Urothelium cell line (cell line): ENCODE results near the gene LHFPL6.
A peak's percentile ranks its signal among the peaks of the same experiment; 100 is the strongest.

Experiments
- DNase-seq: peaks from one replicate; pipeline ENCODE4 v3.0.0; 2011; ENCODE audit warnings: low spot score, mixed read lengths
- FAIRE-seq: peaks from 2 replicates; lab custom pipeline; 2011; peaks lifted over from hg19 to GRCh38; lab: Jason Lieb, UNC

Gene LHFPL6

GRCh38 chr13:39596685-39597084 lies 6.3 kb downstream of the LHFPL6 start:
- DNase-seq = no peak

DNA sequence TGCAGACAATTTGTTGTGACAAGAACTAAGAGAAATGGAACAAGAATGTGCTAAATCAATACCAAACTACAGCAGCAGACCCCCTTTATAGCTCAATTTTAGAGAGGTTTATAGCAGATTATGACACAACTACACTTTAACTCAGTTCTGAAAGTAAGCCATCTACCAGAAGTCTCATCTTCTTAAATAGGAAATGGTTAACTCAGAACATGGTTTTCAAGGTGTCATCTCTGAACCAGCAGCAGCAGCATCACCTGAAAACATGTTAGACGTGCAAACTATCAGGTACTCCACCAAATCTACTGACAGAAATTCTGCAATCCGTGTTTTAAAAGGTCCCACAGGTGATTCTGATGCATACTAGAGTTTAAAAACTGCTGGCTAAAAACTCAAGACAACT lies 6.8 kb downstream of the LHFPL6 start:
- no peak for DNase-seq
- FAIRE-seq = no peak

More at GRCh38 chr13:39596685-39597084, 6.3 kb downstream of the LHFPL6 start:
- FAIRE-seq = no peak

DNA sequence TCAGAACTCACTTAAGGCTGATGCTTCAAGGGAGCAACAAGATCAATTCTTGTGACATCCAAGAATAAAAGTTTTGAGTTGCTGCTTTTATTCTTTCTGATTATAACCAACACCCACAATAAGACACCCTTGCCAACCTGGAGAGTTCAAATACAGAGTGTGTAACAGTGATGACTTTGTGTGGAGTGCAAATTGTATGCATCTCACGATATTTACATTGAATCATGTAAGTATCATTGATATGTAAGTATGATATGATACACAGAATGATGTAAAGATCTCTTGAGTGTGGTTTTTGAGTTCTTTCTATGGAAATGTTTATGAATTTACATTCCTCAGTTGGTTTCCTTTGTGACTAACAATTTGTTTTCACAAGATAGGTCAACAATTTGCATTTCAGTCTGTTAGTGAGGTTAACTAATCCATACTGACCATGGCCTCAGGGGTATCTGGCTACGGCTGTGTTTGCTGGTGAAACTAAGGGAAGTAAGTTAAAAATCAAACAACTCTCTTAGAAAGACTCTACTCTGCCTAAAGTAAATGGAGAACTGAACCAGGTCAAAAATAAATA lies 12.4 kb downstream of the LHFPL6 start:
- no peak for FAIRE-seq
- no peak for DNase-seq

GRCh38 chr13:39588384-39588783 lies 14.6 kb downstream of the LHFPL6 start:
- DNase-seq = no peak
- no peak for FAIRE-seq

GRCh38 chr13:39587939-39588338 lies 15.1 kb downstream of the LHFPL6 start:
- FAIRE-seq = no peak

DNA sequence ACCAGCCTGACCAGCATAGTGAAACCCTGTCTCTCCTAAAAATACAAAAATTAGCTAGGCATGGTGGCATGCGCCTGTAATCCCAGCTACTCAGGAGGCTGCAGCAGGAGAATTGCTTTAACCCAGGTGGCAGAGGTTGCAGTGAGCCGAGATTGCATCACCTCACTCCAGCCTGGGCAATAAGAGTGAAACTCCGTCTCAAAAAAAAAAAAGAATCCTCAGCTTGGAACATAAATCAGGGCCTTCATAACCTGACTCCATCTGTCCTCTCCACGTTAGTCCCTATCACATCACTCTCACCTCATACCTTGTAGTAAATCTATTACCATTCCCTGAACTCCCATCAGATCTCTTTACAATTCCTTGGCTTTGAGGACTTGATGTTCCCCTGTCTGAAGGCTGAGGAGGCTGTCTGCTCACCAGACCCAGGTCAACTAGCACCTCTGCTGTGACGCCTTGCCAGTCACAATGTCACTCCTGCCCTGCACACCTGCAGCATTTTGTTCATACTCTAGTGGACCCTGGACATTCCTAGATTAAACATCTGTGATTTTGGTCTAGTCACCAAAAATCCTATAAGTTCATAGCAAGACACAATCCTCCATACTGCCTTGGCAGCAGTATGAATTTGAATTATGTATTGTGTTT lies 15.9 kb downstream of the LHFPL6 start:
- no peak for DNase-seq
- FAIRE-seq = no peak

More at GRCh38 chr13:39587939-39588338, 15.1 kb downstream of the LHFPL6 start:
- no peak for DNase-seq

- DNase-seq (no peak), FAIRE-seq (no peak)
Observed at GRCh38 chr13:39586151-39586550, 16.8 kb downstream of the LHFPL6 start.

- FAIRE-seq = no peak
- DNase-seq = no peak
Observed at GRCh38 chr13:39585219-39585618, 17.8 kb downstream of the LHFPL6 start.

GRCh38 chr13:39580881-39581575 lies 22.0 kb downstream of the LHFPL6 start:
- FAIRE-seq = no peak

DNA sequence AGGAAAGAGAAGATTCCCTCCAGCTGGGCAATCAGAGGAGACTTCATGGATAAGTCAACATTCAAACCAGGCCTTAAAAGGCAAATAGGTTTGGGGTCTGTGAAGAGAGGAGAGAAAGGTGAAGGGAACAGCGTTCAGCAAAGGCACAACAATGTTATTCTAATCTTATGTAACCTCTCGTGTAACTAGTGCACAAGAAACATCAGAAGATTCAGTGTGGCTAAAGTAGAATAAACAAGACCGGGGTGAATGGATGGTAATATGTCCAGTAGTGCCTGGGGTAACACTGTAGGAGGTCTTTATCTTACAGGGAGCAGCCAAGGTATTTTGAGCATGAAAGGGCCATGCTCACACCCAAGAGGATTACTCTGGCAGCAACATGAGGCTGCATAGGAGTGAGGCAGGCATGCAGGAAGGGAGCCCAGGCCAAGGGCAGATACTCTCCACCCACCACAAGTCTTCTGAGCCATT lies 24.1 kb downstream of the LHFPL6 start:
- FAIRE-seq (no peak), DNase-seq (no peak)

More at GRCh38 chr13:39580881-39581575, 22.0 kb downstream of the LHFPL6 start:
- no peak for DNase-seq

DNA sequence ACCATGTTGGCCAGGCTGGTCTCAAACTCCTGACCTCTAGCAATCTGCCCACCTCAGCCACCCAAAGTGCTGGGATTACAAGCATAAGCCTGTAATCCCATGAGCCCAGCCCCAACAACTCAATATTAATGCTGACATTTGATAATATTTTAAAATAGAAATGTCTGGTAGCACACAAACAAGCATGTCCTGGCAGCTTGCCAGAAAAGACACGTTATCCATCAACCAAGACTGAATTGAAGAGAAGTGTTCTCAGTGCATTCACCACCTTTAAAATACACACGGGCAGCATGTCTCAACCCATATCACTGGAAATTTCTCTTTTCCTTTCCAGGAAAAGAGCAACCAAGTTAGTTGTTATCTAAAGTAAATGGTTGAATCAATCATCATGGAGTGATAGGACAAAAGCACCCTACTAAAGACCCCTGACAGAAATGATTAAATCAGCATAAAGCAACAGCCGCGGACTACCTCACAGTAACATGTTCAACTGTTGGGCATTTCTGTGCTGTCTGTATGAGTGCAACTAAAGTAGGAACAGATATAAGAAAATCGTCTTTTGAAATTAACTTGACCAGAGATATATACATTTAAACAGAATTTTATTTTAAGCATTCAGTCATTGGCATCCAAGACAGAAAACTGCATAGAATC lies 25.0 kb downstream of the LHFPL6 start:
- DNase-seq (no peak), FAIRE-seq (no peak)

- no peak for DNase-seq
- FAIRE-seq = no peak
Observed at GRCh38 chr13:39577203-39577602, 25.8 kb downstream of the LHFPL6 start.

DNA sequence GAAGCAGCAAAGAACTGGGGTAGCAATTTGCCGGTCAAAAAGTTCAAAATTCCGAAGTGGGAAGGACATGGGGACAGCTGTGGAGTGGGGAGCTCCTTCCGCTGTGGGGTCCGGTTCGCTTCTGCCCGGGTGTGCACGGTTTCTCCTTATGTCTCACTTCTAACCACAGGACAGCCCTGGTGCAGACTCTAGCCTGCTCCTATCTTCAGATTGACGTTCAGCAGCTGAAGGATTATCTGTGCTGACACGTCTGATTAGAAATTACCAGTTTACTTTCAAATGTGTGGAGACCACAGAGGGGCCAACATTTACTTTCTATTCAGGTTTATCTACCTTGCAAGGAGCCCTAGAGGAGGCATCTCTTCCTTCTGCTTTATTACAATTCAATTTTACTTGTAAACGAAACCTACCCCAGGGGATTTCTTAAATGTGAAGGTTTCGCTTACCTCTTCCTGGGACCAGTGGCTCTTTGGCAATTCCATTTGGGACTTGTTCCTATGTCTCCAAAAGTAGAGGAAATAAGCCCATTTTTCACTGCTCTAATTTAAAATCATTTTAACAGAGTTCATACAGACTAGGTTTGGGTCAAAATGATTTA lies 27.3 kb downstream of the LHFPL6 start:
- no peak for FAIRE-seq
- no peak for DNase-seq

DNA sequence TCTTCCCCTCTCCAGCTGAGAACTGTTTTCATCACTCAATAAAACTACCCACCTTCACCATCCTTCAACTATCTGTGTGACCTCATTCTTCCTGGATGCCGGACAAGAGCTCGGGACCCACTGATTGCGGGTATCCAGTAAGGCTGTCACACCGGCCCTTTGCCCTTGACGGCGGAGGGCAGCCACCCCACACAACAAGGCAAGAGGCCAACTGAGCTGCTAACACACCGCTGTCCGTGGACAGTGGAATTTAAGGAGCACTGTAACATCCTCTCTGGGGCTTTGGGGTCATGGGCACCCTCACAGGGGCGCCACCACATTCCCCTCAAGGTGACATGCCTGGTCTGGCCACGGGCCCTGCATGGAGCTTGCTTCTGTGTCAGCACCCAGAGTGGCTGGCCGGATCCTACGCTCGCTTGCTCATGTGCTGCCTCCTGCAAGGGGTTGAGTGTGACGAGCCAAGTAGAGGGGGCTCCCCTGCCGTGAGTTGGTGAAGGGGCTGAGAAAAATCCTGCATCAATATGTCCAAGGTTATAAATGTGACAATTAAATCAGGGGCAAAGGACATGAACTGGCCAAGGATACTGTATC lies 31.4 kb downstream of the LHFPL6 start:
- FAIRE-seq (no peak), DNase-seq (no peak)

DNA sequence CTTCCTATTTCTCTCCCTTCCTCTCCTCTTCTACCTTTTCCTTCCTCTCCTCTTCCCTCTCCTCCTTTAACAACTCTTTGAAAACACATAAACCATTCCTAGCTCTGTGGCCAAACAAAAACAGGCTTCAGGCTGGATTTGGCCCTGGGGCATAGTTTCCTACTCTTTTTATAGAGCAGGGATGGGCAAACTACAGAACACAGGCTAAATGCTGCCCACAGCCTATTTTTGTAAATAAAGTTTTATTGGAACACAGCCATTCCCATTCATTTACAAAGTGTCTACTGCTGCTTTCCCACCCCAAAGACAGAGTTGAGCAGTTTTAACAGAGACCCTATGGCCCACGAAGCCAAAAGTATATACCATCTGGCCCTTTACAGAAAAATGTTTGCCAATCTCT lies 35.4 kb downstream of the LHFPL6 start:
- DNase-seq = no peak
- no peak for FAIRE-seq

- no peak for DNase-seq
- no peak for FAIRE-seq
Observed at GRCh38 chr13:39566216-39566869, 36.6 kb downstream of the LHFPL6 start.

DNA sequence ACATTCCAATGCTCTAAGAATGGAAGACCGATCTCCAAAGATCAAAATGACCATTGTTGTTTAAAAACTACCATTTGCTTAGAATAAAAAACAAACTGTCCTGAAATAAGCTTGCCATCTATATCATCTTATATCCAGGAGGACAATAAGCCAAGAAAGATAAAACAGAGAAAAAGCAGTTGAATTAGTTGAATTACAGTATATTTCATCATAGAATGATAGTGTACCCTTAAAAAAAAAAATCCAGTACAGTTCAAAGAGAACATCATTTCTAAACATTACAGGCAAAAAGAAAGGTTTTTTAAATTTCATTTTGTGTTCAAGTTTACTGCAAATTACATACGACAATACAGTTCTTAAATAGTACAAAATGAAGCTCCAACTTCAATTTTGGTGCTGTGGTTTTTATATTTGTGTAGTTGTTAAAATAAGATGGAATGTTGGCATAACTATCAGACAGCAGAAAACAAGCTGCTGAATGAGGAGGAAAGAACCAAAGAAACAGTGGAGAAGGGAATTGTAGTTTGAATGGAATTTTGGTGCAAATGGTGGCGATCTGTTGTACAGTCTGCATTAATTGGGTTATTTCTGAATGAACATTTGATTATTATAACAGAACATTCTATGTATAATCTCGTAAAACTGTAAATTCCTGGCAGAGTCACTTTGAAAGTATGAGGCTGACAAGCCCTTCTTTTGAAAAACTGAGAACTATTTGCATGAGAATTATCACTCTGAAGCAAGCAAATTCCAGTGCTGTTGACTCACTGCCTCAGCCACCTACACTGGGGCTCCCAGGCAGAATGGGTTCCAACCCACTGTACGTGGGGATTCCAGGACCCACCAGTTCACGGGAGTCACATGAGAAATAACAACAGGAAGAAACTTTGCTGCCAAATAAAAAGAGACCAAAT lies 37.7 kb downstream of the LHFPL6 start:
- DNase-seq = peak; percentile 63
- FAIRE-seq = no peak

DNA sequence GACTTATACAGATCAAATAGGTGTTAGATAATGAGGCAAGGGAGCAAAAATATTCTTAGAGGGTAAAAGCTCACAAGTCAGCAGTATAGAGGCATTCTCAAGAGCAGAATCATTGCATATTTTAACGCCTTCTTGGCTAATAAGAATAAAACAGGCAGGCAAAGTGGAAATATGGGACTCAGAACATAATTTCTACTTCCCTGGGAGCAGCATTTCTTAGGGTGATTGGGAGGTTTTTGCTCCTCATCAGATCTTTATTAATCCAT lies 39.6 kb downstream of the LHFPL6 start:
- FAIRE-seq (no peak), DNase-seq (no peak)

DNA sequence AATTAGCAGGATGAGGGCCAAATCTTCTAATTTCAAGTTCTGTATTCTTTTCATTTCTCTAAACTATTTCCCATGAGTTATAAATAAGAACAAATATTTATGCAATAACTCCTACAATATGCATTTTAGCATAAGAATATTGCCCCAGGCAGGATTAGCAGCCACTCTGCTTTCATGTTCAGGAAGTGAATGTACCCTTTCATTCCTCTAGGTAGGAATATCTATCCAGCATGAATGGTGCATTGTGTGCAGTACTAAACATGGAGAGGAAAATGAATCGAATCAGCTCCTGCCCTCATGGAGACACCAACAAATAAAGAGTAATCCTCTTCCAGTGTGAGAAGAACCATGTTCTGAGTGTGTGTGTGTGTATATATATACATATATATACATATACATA lies 41.0 kb downstream of the LHFPL6 start:
- no peak for FAIRE-seq
- no peak for DNase-seq

DNA sequence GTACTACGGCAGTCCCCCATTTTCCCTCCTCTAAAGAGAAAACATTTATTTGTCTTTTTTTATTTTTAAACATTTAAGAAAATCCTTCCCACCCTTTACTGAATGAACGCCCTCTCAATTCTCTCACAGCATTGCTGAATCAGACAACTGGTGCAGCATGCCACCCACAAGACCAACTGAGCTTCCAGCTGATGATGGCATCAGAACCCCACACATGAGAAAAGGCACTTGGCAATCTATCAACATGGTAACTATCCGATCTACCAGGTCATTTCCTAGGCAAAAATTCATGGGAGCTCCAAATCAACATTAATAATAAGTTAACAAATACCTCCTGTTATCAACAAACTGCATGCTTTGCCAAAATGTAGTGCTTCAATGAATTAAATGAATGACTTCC lies 43.1 kb downstream of the LHFPL6 start:
- DNase-seq (no peak), FAIRE-seq (no peak)
